Hematopoietic multipotent progenitor cell (in vitro differentiated cells): ENCODE data around the gene ARMC8. TPM values are rescaled to one million over a fixed set of nuclear protein-coding genes. Genes with fewer than 3 reads are reported as not detected.

Experiments
- DNase-seq, 3 donors: peaks; one replicate each; pipeline ENCODE4 v3.0.0-alpha.2; 2011 to 2015; ENCODE audit warnings: low read depth in 2 of 3, low spot score in 2 of 3
- total RNA-seq: library from RNA; depleted of rRNA; stranded (reverse); fragments of >200 nt; gene quantifications from one replicate; pipeline ENCODE4 v1.2.3, GENCODE V29; 2012

ARMC8 gene
- total RNA-seq, 1 donor = 151 TPM

- DNase-seq = no peak
Observed at GRCh38 chr3:138338811-138339210, 151.7 kb downstream of the ARMC8 start.

- no peak for DNase-seq
Observed at GRCh38 chr3:138340511-138340910, 153.4 kb downstream of the ARMC8 start.

GRCh38 chr3:138344754-138345153 is 157.7 kb downstream of the ARMC8 start:
- DNase-seq = no peak

Other genes with a start within 250 kb of the ARMC8 start
- not detected for gene CLDN18, start 177.1 kb upstream of the ARMC8 start, total RNA-seq
- gene DZIP1L, start 71.7 kb upstream of the ARMC8 start, total RNA-seq = 7.3 TPM
- gene A4GNT, start 54.9 kb upstream of the ARMC8 start, total RNA-seq = not detected
- gene DBR1, start 12.4 kb upstream of the ARMC8 start, total RNA-seq = 15.6 TPM
- 1.1 TPM for gene NME9, start 142.6 kb downstream of the ARMC8 start, total RNA-seq
- 2.2 TPM for gene MRAS, start 161.3 kb downstream of the ARMC8 start, total RNA-seq
- 0.54 TPM for gene ESYT3, start 247.3 kb downstream of the ARMC8 start, total RNA-seq